Activated naive CD4-positive, alpha-beta T cell treated with anti-CD3 and anti-CD28 coated beads, Interleukin-2, amount 50 U/mL, for 24 hours (primary cell): Measurements from ENCODE around the gene GAL3ST3.
A peak's percentile ranks its signal among the peaks of the same experiment; 100 is the strongest.

Experiments used
- H3K27ac Mint-ChIP-seq: one replicate; pipeline ENCODE4 v1.8.0; 2021; ENCODE audit warnings: mild to moderate bottlenecking, mixed read lengths
- H3K27me3 Mint-ChIP-seq: one replicate; pipeline ENCODE4 v1.8.0; 2021; ENCODE audit warnings: mixed read lengths
- H3K36me3 Mint-ChIP-seq: one replicate; pipeline ENCODE4 v1.8.0; 2021; ENCODE audit warnings: mixed read lengths
- H3K4me1 Mint-ChIP-seq: one replicate; pipeline ENCODE4 v1.8.0; 2021; ENCODE audit warnings: mixed read lengths
- H3K4me3 Mint-ChIP-seq: one replicate; pipeline ENCODE4 v1.8.0; 2021; ENCODE audit warnings: mild to moderate bottlenecking, mixed read lengths
- H3K9me3 Mint-ChIP-seq: one replicate; pipeline ENCODE4 v1.8.0; 2021; ENCODE audit warnings: mixed read lengths

The GAL3ST3 gene

GRCh38 chr11:66059966-66060680 lies 11.2 kb upstream of the GAL3ST3 start:
- peaks cover 46% of the 10 kb centered on the region for H3K4me1 Mint-ChIP-seq
- H3K4me3 Mint-ChIP-seq = no peak overlapping the region
- H3K36me3 Mint-ChIP-seq = peaks cover 37% of the 10 kb centered on the region
- peak overlapping the region; percentile 60 for H3K27ac Mint-ChIP-seq
- no peaks in the 10 kb centered on the region for H3K9me3 Mint-ChIP-seq
- no peaks in the 10 kb centered on the region for H3K27me3 Mint-ChIP-seq

GRCh38 chr11:66056501-66056900 lies 7.5 kb upstream of the GAL3ST3 start:
- no peaks in the 10 kb centered on the region for H3K27me3 Mint-ChIP-seq
- no peaks in the 10 kb centered on the region for H3K9me3 Mint-ChIP-seq
- no peak overlapping the region for H3K4me3 Mint-ChIP-seq
- H3K36me3 Mint-ChIP-seq = peaks cover 32% of the 10 kb centered on the region
- no peak overlapping the region for H3K27ac Mint-ChIP-seq
- peaks cover 49% of the 10 kb centered on the region for H3K4me1 Mint-ChIP-seq

- H3K4me1 Mint-ChIP-seq = peaks cover 45% of the 10 kb centered on the region
Observed at GRCh38 chr11:66055021-66055420, 6.1 kb upstream of the GAL3ST3 start.

GRCh38 chr11:66052664-66052982 lies 3.7 kb upstream of the GAL3ST3 start:
- Mint-ChIP-seq H3K27me3 (no peaks in the 10 kb centered on the region), H3K4me1 (peaks cover 39% of the 10 kb centered on the region), H3K9me3 (no peaks in the 10 kb centered on the region), H3K36me3 (peaks cover 17% of the 10 kb centered on the region), H3K4me3 (peak overlapping the region; percentile 99), H3K27ac (peak overlapping the region; percentile 99)

More at GRCh38 chr11:66055021-66055420, 6.1 kb upstream of the GAL3ST3 start:
- no peaks in the 10 kb centered on the region for H3K27me3 Mint-ChIP-seq
- no peaks in the 10 kb centered on the region for H3K9me3 Mint-ChIP-seq
- H3K36me3 Mint-ChIP-seq = peaks cover 23% of the 10 kb centered on the region
- H3K27ac Mint-ChIP-seq = no peak overlapping the region
- no peak overlapping the region for H3K4me3 Mint-ChIP-seq

GRCh38 chr11:66051766-66052663 lies 3.1 kb upstream of the GAL3ST3 start, which contains the start of gene SF3B2:
Gene SF3B2 (plus strand): TSS chr11:66052364. CDS start chr11:66052385, 21 bp downstream.
- Mint-ChIP-seq H3K9me3 (no peaks in the 10 kb centered on the region), H3K36me3 (peaks cover 15% of the 10 kb centered on the region), H3K27me3 (no peaks in the 10 kb centered on the region), H3K27ac (peak within 1 kb of the TSS; percentile 99), H3K4me1 (peaks cover 36% of the 10 kb centered on the region), H3K4me3 (peak within 1 kb of the TSS; percentile 99)

GRCh38 chr11:66051371-66051765 lies 2.4 kb upstream of the GAL3ST3 start:
- H3K9me3 Mint-ChIP-seq = no peaks in the 10 kb centered on the region
- peaks cover 15% of the 10 kb centered on the region for H3K36me3 Mint-ChIP-seq
- no peaks in the 10 kb centered on the region for H3K27me3 Mint-ChIP-seq
- peaks cover 36% of the 10 kb centered on the region for H3K4me1 Mint-ChIP-seq
- peak overlapping the region; percentile 97 for H3K27ac Mint-ChIP-seq
- peak overlapping the region; percentile 99 for H3K4me3 Mint-ChIP-seq

GRCh38 chr11:66050581-66051231 lies 1.7 kb upstream of the GAL3ST3 start:
- Mint-ChIP-seq H3K27me3 (no peaks in the 10 kb centered on the region), H3K4me3 (peak overlapping the region; percentile 99), H3K4me1 (peaks cover 38% of the 10 kb centered on the region)

GRCh38 chr11:66047541-66048365 lies 1.2 kb downstream of the GAL3ST3 start:
- H3K4me3 Mint-ChIP-seq = no peak overlapping the region
- H3K27ac Mint-ChIP-seq = no peak overlapping the region
- H3K9me3 Mint-ChIP-seq = no peaks in the 10 kb centered on the region

More at GRCh38 chr11:66050581-66051231, 1.7 kb upstream of the GAL3ST3 start:
- H3K27ac Mint-ChIP-seq = peak overlapping the region; percentile 97
- H3K9me3 Mint-ChIP-seq = no peaks in the 10 kb centered on the region
- H3K36me3 Mint-ChIP-seq = peaks cover 15% of the 10 kb centered on the region

GRCh38 chr11:66046901-66047300 lies 2.1 kb downstream of the GAL3ST3 start:
- Mint-ChIP-seq H3K27ac (peak overlapping the region; percentile 84), H3K27me3 (no peaks in the 10 kb centered on the region), H3K9me3 (no peaks in the 10 kb centered on the region), H3K4me3 (no peak overlapping the region), H3K36me3 (no peaks in the 10 kb centered on the region), H3K4me1 (peaks cover 29% of the 10 kb centered on the region)

More at GRCh38 chr11:66047541-66048365, 1.2 kb downstream of the GAL3ST3 start:
- Mint-ChIP-seq H3K27me3 (no peaks in the 10 kb centered on the region), H3K36me3 (peaks cover 5% of the 10 kb centered on the region), H3K4me1 (peaks cover 34% of the 10 kb centered on the region)

- Mint-ChIP-seq H3K27ac (peak overlapping the region; percentile 65), H3K9me3 (no peaks in the 10 kb centered on the region), H3K36me3 (no peaks in the 10 kb centered on the region), H3K4me1 (peaks cover 18% of the 10 kb centered on the region), H3K4me3 (no peak overlapping the region), H3K27me3 (no peaks in the 10 kb centered on the region)
Observed at GRCh38 chr11:66045177-66045639, 3.8 kb downstream of the GAL3ST3 start.

- H3K36me3 Mint-ChIP-seq = no peaks in the 10 kb centered on the region
- H3K27ac Mint-ChIP-seq = peak overlapping the region; percentile 83
- H3K27me3 Mint-ChIP-seq = no peaks in the 10 kb centered on the region
Observed at GRCh38 chr11:66044757-66045156, 4.2 kb downstream of the GAL3ST3 start.

GRCh38 chr11:66042996-66043906 lies 5.7 kb downstream of the GAL3ST3 start:
- H3K9me3 Mint-ChIP-seq = no peaks in the 10 kb centered on the region
- no peak overlapping the region for H3K27ac Mint-ChIP-seq
- H3K4me1 Mint-ChIP-seq = peaks cover 15% of the 10 kb centered on the region
- no peak overlapping the region for H3K4me3 Mint-ChIP-seq
- no peaks in the 10 kb centered on the region for H3K36me3 Mint-ChIP-seq
- H3K27me3 Mint-ChIP-seq = no peaks in the 10 kb centered on the region

More at GRCh38 chr11:66044757-66045156, 4.2 kb downstream of the GAL3ST3 start:
- Mint-ChIP-seq H3K4me3 (no peak overlapping the region), H3K9me3 (no peaks in the 10 kb centered on the region), H3K4me1 (peaks cover 18% of the 10 kb centered on the region)

GRCh38 chr11:66042227-66042995 lies 6.5 kb downstream of the GAL3ST3 start:
- Mint-ChIP-seq H3K27me3 (no peaks in the 10 kb centered on the region), H3K36me3 (no peaks in the 10 kb centered on the region), H3K4me3 (no peak overlapping the region), H3K27ac (no peak overlapping the region), H3K9me3 (no peaks in the 10 kb centered on the region), H3K4me1 (peaks cover 15% of the 10 kb centered on the region)
